Upper lobe of left lung (tissue), 4 donors: Measurements from ENCODE around the gene SSPN.

Experiments
- EP300 ChIP-seq, 4 donors: sonication (generic); formaldehyde crosslinking; IDR thresholded peaks; one replicate each; pipeline ENCODE4 v1.5.1; 2017; ENCODE audit warnings: antibody characterized with exemption in 4 of 4, control low read depth in 2 of 4
- POLR2A ChIP-seq, 4 donors: fragments of 450-650 bp; IDR thresholded peaks; one replicate each; pipeline ENCODE4 v1.5.1; 2016 to 2017; ENCODE audit warnings: antibody characterized with exemption in 4 of 4, mild to moderate bottlenecking in 2 of 4
- POLR2AphosphoS5 ChIP-seq, 2 donors: sonication (generic); formaldehyde crosslinking; IDR thresholded peaks; one replicate each; pipeline ENCODE4 v1.5.1; 2017; ENCODE audit warnings: antibody characterized with exemption in 2 of 2
- TF ChIP-seq, protein P1 (sequence below), 6 experiments: fragments of 450-650 bp in 4 of 6; fragments of 200-600 bp in 2 of 6; sonication (generic) in 2 of 6; IDR thresholded peaks; one replicate each; pipeline ENCODE4 v1.5.1; 2016 to 2019; ENCODE audit warnings: antibody characterized with exemption in 6 of 6

DNA sequence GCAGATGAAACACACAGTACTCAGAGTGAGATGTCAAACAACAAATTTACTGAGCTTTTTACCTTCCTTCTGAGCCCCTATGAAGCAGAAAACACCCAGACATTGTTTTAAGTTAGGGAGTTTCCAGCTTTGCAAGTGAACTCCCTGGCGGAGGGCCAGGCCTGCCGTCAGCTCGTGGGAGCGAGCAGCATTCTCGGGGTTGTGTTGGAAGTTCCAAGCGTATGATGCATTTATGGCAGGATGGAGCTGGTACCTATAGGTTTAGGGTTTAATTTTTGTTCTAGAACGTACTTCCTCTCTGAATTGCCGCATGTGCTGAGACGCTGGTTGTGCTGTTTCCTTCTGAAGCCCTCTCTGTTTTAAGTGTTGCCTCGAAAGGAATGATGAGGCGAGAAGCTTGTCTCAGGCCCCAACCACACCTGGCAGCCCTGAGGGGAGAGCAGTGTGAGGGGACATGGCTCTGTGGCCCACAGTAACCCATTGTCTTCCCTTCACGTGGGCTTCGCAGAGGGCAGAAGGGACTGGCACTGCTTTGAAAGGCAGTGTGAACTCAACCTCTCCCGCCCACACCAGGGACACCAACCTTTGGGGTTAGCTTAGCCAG, 76.6 kb downstream of the SSPN start:
- TF ChIP-seq, protein P1, sequence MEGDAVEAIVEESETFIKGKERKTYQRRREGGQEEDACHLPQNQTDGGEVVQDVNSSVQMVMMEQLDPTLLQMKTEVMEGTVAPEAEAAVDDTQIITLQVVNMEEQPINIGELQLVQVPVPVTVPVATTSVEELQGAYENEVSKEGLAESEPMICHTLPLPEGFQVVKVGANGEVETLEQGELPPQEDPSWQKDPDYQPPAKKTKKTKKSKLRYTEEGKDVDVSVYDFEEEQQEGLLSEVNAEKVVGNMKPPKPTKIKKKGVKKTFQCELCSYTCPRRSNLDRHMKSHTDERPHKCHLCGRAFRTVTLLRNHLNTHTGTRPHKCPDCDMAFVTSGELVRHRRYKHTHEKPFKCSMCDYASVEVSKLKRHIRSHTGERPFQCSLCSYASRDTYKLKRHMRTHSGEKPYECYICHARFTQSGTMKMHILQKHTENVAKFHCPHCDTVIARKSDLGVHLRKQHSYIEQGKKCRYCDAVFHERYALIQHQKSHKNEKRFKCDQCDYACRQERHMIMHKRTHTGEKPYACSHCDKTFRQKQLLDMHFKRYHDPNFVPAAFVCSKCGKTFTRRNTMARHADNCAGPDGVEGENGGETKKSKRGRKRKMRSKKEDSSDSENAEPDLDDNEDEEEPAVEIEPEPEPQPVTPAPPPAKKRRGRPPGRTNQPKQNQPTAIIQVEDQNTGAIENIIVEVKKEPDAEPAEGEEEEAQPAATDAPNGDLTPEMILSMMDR (IDR thresholded peaks at IDR 0.05), result no peak
- no peak for TF ChIP-seq EP300 (IDR thresholded peaks at IDR 0.05)
- TF ChIP-seq POLR2A (IDR thresholded peaks at IDR 0.05), result no peak
- TF ChIP-seq POLR2AphosphoS5 (IDR thresholded peaks at IDR 0.05), result no peak
